Esophagus squamous epithelium (tissue), 4 donors: ENCODE measurements around the gene TOP3A.

Experiments
- CTCF ChIP-seq, 6 experiments: fragments of 450-650 bp in 4 of 6; fragments of 200-600 bp in 2 of 6; sonication (generic) in 2 of 6; IDR thresholded peaks; one replicate each; pipeline ENCODE4 v1.5.1; 2016 to 2019; ENCODE audit warnings: antibody characterized with exemption in 6 of 6, mild to moderate bottlenecking in 4 of 6, moderate library complexity in 4 of 6
- POLR2A ChIP-seq, 4 donors: fragments of 450-650 bp; IDR thresholded peaks; one replicate each; pipeline ENCODE4 v1.6.1; 2017; ENCODE audit warnings: antibody characterized with exemption in 4 of 4, mild to moderate bottlenecking in 4 of 4, moderate library complexity in 3 of 4

- no peak for TF ChIP-seq CTCF (IDR thresholded peaks at IDR 0.05)
- TF ChIP-seq POLR2A (IDR thresholded peaks at IDR 0.05) = no peak
Measured at GRCh38 chr17:18250259-18250658, 64.5 kb downstream of the TOP3A start.
